Measurements from ENCODE around the gene RNFT2.

DNA sequence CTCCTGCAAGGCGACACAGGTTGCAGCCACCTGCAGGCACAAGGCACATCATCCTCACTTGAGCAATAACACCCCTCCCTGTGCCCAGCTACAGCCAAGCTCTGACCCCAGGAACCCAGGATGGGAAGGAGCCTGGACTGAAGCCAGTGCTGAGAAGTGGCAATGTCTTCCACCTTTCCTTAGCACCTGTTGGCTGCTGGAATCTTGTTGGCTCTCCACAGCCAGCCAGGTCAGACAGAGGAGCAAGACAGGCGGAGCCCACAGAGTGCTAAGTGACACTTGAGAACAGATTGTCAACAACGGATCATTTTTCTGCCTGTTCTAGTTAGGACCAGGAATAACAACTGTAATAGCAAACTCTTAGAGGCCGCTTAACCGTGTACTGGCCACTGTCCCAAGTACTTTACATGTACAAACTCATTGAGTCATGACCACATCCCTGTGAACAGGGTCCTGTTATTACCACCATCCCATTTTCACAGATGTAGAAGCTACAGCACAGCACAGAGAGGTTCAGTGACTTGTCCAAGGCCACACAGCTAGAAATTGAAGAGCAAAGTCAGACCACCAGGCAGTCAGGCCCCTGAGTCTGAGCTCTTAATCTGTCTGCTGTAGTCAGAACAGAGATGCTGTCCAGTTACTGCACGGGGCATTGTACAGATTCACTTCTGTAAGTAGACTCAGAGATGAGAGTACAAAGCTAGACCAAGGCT is 45.6 kb downstream of the RNFT2 start:
- TF ChIP-seq, protein P1, sequence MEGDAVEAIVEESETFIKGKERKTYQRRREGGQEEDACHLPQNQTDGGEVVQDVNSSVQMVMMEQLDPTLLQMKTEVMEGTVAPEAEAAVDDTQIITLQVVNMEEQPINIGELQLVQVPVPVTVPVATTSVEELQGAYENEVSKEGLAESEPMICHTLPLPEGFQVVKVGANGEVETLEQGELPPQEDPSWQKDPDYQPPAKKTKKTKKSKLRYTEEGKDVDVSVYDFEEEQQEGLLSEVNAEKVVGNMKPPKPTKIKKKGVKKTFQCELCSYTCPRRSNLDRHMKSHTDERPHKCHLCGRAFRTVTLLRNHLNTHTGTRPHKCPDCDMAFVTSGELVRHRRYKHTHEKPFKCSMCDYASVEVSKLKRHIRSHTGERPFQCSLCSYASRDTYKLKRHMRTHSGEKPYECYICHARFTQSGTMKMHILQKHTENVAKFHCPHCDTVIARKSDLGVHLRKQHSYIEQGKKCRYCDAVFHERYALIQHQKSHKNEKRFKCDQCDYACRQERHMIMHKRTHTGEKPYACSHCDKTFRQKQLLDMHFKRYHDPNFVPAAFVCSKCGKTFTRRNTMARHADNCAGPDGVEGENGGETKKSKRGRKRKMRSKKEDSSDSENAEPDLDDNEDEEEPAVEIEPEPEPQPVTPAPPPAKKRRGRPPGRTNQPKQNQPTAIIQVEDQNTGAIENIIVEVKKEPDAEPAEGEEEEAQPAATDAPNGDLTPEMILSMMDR (conservative IDR thresholded peaks at IDR 0.05) = no peak
- no peak for TF ChIP-seq EZH2 (IDR thresholded peaks at IDR 0.05; ENCODE audit: low read depth)
